GM19328 (cell line): ENCODE measurements around the gene THBS4.
"Not testable (repeated sequence)": the region's sequence is repeated elsewhere in the genome, so short reads cannot be mapped to it uniquely, and the experiment has no call there.

Experiments used
- ATAC-seq: cut with Tn5 transposase; IDR thresholded peaks from one replicate; pipeline ENCODE4 v1.9.1; 2021; ENCODE audit warnings: mild to moderate bottlenecking, moderate library complexity; ENCODE audit not compliant: unreplicated experiment

THBS4 gene

GRCh38 chr5:80111376-80111990 lies 76.3 kb downstream of the THBS4 start:
- not testable (repeated sequence) for ATAC-seq

- ATAC-seq: no peak
These were observed 79.7 kb downstream of the THBS4 start for GRCh38 chr5:80114860-80115259.

GRCh38 chr5:80116000-80116399 lies 80.9 kb downstream of the THBS4 start:
- no peak for ATAC-seq

- ATAC-seq: no peak
These were observed 81.3 kb downstream of the THBS4 start for GRCh38 chr5:80116465-80116864.

- no peak for ATAC-seq
These were observed 82.3 kb downstream of the THBS4 start for GRCh38 chr5:80117446-80117845.

- no peak for ATAC-seq
These were observed 84.2 kb downstream of the THBS4 start for GRCh38 chr5:80119372-80119771.

- no peak for ATAC-seq
These were observed 87.4 kb downstream of the THBS4 start for GRCh38 chr5:80122579-80122978.

GRCh38 chr5:80124121-80124918 lies 89.2 kb downstream of the THBS4 start:
- ATAC-seq: no peak

- peak; percentile 80 for ATAC-seq
These were observed 90.1 kb downstream of the THBS4 start for GRCh38 chr5:80125022-80125961.

GRCh38 chr5:80125962-80126480 lies 90.9 kb downstream of the THBS4 start:
- ATAC-seq: no peak

GRCh38 chr5:80127116-80127552 lies 92.0 kb downstream of the THBS4 start:
- no peak for ATAC-seq

GRCh38 chr5:80128141-80128540 lies 93.0 kb downstream of the THBS4 start:
- ATAC-seq: no peak

GRCh38 chr5:80129146-80129545 lies 94.0 kb downstream of the THBS4 start:
- ATAC-seq: no peak
